Endothelial cell (in vitro differentiated cells): ENCODE results near the gene SDHC. TPM values are rescaled to one million over a fixed set of nuclear protein-coding genes. Genes with fewer than 3 reads are reported as not detected.

Experiments used
- DNase-seq: peaks from one replicate; pipeline ENCODE4 v3.0.0; 2021; ENCODE audit warnings: low spot score
- H3K27ac Mint-ChIP-seq: one replicate; pipeline ENCODE4 v1.8.0; 2021; ENCODE audit warnings: mixed read lengths, inconsistent platforms; ENCODE audit not compliant: unreplicated experiment
- H3K27me3 Mint-ChIP-seq: one replicate; pipeline ENCODE4 v1.8.0; 2021; ENCODE audit warnings: mild to moderate bottlenecking, moderate library complexity, mixed read lengths, inconsistent platforms; ENCODE audit not compliant: unreplicated experiment
- H3K36me3 Mint-ChIP-seq: one replicate; pipeline ENCODE4 v1.8.0; 2021; ENCODE audit warnings: mild to moderate bottlenecking, low read depth, mixed read lengths, inconsistent platforms; ENCODE audit not compliant: unreplicated experiment
- H3K4me1 Mint-ChIP-seq: one replicate; pipeline ENCODE4 v1.8.0; 2021; ENCODE audit warnings: mild to moderate bottlenecking, mixed read lengths, inconsistent platforms; ENCODE audit not compliant: unreplicated experiment
- H3K4me3 Mint-ChIP-seq: one replicate; pipeline ENCODE4 v1.8.0; 2021; ENCODE audit warnings: mild to moderate bottlenecking, mixed read lengths, inconsistent platforms; ENCODE audit not compliant: unreplicated experiment
- H3K9me3 Mint-ChIP-seq: one replicate; pipeline ENCODE4 v1.8.0; 2021; ENCODE audit warnings: mixed read lengths, inconsistent platforms; ENCODE audit not compliant: unreplicated experiment
- CTCF ChIP-seq: fragments of 200-600 bp; sonication (generic); IDR thresholded peaks from one replicate; pipeline ENCODE4 v1.5.0; 2021; ENCODE audit warnings: antibody characterized with exemption; ENCODE audit not compliant: unreplicated experiment
- total RNA-seq: library from RNA; stranded (reverse); fragmentation: NEBNext Ultra II Directional; extraction: Animal tissue kit (Norgen Biotek cat#: 25700); gene quantifications from one replicate; pipeline ENCODE4 v1.2.1, GENCODE V29; 2021; ENCODE audit not compliant: unreplicated experiment

The SDHC gene
- total RNA-seq, 1 donor from 2014 or later = 180 TPM

DNA sequence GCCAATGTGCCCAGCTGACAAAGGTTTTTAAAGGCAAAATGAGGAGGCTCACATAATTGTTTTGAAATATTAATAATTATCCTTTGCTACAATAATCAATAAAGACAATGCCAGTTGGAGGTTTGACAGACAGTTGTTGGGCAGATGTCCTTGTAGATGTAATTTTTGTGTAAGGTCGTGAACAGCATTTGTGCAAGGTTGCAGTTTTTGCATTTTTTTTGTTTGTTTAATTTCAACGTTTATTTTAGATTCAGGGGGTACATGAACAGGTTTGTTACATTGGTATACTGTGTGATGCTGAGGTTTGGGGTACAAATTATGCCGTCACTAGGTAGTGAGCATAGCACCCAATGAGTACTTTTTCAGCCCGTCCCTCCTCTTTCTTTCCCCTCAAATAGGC lies 13.7 kb upstream of the SDHC start:
- no peak for DNase-seq
- peaks cover 4% of the 10 kb centered on the region for H3K27me3 Mint-ChIP-seq
- TF ChIP-seq CTCF = no peak
- no peaks in the 10 kb centered on the region for H3K9me3 Mint-ChIP-seq
- no peak overlapping the region for H3K4me3 Mint-ChIP-seq
- no peak overlapping the region for H3K27ac Mint-ChIP-seq
- H3K36me3 Mint-ChIP-seq = no peaks in the 10 kb centered on the region
- peaks cover 17% of the 10 kb centered on the region for H3K4me1 Mint-ChIP-seq

DNA sequence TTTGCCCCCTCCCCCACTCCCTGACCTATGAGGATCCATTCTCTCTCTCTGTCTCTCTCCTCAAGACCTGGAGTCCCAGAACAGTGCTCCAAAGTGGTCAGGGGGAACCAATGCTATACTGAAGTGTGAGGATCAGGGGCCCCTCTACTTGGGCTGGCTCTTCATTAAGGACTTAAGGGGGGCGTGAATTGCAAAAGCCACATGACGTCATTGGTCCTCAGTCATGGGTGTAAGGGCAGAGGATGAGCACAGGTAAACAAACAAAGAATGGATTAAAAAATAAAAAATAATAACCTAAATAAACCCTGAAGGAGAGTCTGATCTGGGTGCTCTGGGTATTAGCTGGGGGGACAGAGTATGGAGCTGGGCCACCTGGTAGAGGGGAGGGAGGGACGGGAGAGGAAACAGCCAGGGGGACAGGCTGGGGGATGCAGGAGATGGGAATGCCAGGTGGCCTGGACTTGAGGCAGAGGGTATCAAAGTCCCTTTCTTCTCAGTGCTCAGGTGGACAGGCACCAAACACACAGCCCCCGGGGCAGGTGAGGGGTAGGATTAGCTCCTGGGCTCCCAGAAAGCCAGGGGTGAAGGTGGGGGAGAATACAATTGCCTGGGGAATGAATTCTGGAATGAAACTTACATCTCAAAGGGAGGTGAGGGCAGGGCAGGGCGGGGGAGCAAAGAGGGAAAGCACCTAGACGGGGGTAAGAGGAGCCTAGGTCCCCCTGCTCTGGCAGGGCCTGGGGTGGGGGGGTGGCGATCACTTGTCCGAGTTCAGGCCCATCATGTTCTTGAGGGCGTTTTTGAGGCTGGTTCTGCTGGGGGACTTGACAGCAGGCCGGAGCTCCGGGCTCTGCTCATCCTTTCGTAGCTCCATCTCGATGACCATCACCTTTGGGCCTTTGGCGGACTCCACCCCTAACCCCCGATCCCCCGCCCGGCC lies 9.0 kb upstream of the SDHC start:
- no peak for TF ChIP-seq CTCF
- Mint-ChIP-seq H3K36me3 (no peaks in the 10 kb centered on the region), H3K27me3 (peaks cover 10% of the 10 kb centered on the region), H3K4me1 (peaks cover 19% of the 10 kb centered on the region), H3K9me3 (no peaks in the 10 kb centered on the region), H3K4me3 (peak overlapping the region; percentile 96), H3K27ac (peak overlapping the region; percentile 87)
- no peak for DNase-seq

GRCh38 chr1:161305867-161306519 lies 8.2 kb upstream of the SDHC start:
- no peaks in the 10 kb centered on the region for H3K9me3 Mint-ChIP-seq
- peak; percentile 71 for DNase-seq
- no peak for TF ChIP-seq CTCF
- H3K27me3 Mint-ChIP-seq = peaks cover 10% of the 10 kb centered on the region
- peak overlapping the region; percentile 96 for H3K4me3 Mint-ChIP-seq
- no peaks in the 10 kb centered on the region for H3K36me3 Mint-ChIP-seq
- H3K4me1 Mint-ChIP-seq = peaks cover 19% of the 10 kb centered on the region
- no peak overlapping the region for H3K27ac Mint-ChIP-seq

DNA sequence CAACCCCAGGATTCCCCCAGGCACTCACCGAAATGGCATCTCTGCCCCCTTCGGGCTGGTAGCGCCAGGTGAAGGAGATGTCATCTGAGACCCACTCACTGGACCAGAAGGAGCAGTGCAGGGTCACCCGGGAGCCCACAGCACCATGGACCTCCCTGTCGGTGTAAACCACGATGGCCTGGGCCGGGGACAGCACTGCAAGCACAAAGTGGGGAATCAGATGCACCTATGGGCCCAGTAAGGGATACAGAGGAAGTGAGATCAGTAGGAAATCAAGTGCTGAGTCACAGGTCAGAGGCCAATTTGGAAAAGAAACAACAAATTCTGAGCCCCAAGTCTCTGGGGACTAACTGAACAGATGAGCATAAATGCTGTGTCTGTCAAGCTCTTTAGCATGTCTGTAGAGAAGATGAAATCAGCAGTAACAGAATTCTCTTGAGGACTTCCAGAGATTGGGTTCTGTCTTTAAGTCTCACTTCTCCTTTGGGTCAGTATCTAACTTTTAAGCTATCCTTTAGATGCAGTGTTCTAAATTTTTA lies 6.9 kb upstream of the SDHC start:
- Mint-ChIP-seq H3K27me3 (peaks cover 10% of the 10 kb centered on the region), H3K4me1 (peaks cover 19% of the 10 kb centered on the region), H3K4me3 (no peak overlapping the region), H3K9me3 (no peaks in the 10 kb centered on the region), H3K27ac (no peak overlapping the region), H3K36me3 (no peaks in the 10 kb centered on the region)
- TF ChIP-seq CTCF = no peak
- DNase-seq = no peak
